LNCaP clone FGC (cell line): ENCODE measurements around the gene INPP4A.

Experiments used
- DNase-seq: peaks from one replicate; pipeline ENCODE4 v3.0.0-alpha.2; 2011; ENCODE audit warnings: low read depth
- H3K4me3 ChIP-seq: 2 replicates; pipeline ENCODE4 v1.5.1; 2011; ENCODE audit warnings: mild to moderate bottlenecking, low read depth, low read length, control low read depth
- CTCF ChIP-seq: IDR thresholded peaks from 2 replicates; pipeline ENCODE4 v1.5.1; 2012; ENCODE audit warnings: mild to moderate bottlenecking; ENCODE audit not compliant: control insufficient read depth, insufficient read depth; ENCODE audit errors: extremely low read depth

INPP4A gene

GRCh38 chr2:98494699-98495098, 50.0 kb downstream of the INPP4A start:
- no peak for TF ChIP-seq CTCF
- no peak overlapping the region for H3K4me3 ChIP-seq
- DNase-seq, result no peak

GRCh38 chr2:98496750-98497493, 52.3 kb downstream of the INPP4A start:
- H3K4me3 ChIP-seq, result no peak overlapping the region
- no peak for TF ChIP-seq CTCF
- DNase-seq, result no peak

GRCh38 chr2:98498703-98499440, 54.2 kb downstream of the INPP4A start:
- H3K4me3 ChIP-seq, result no peak overlapping the region
- TF ChIP-seq CTCF, result no peak
- no peak for DNase-seq

GRCh38 chr2:98500561-98500960, 55.9 kb downstream of the INPP4A start:
- no peak for TF ChIP-seq CTCF
- no peak overlapping the region for H3K4me3 ChIP-seq
- no peak for DNase-seq

- no peak for TF ChIP-seq CTCF
- no peak overlapping the region for H3K4me3 ChIP-seq
- DNase-seq, result no peak
These were observed 56.6 kb downstream of the INPP4A start for GRCh38 chr2:98501223-98501622.

- no peak for DNase-seq
- no peak overlapping the region for H3K4me3 ChIP-seq
- no peak for TF ChIP-seq CTCF
These were observed 57.2 kb downstream of the INPP4A start for GRCh38 chr2:98501876-98502275.
